Liver (tissue), 9 donors: ENCODE data around the gene MYL12B. TPM values are rescaled to one million over a fixed set of nuclear protein-coding genes. Genes with fewer than 3 reads are reported as not detected.

Source experiments
- DNase-seq: peaks from one replicate; pipeline ENCODE4 v3.0.0-alpha.2; 2017; ENCODE audit warnings: low spot score
- H3K27ac ChIP-seq, 2 donors: one replicate each; pipeline ENCODE4 v1.7.0; 2013; ENCODE audit warnings: inconsistent platforms in 2 of 2, low read length in 2 of 2, control low read depth in 1 of 2, low read depth in 1 of 2, mild to moderate bottlenecking in 1 of 2
- H3K27me3 ChIP-seq, 4 donors: one replicate each; pipeline versions ENCODE4 v1.6.1 to v1.7.0; 2013; ENCODE audit warnings: low read length in 3 of 4, inconsistent platforms in 1 of 4, mild to moderate bottlenecking in 1 of 4, moderate library complexity in 1 of 4; ENCODE audit not compliant: control insufficient read depth in 4 of 4, insufficient read depth in 4 of 4
- H3K36me3 ChIP-seq, 4 donors: one replicate each; pipeline versions ENCODE4 v1.6.1 to v1.7.0; 2013; ENCODE audit warnings: low read length in 3 of 4, mild to moderate bottlenecking in 3 of 4, low read depth in 1 of 4, moderate library complexity in 1 of 4; ENCODE audit not compliant: control insufficient read depth in 4 of 4, insufficient read depth in 3 of 4
- H3K4me1 ChIP-seq, 4 donors: one replicate each; pipeline versions ENCODE4 v1.6.1 to v1.7.0; 2013; ENCODE audit warnings: low read length in 3 of 4, mild to moderate bottlenecking in 3 of 4, moderate library complexity in 1 of 4; ENCODE audit not compliant: control insufficient read depth in 4 of 4, insufficient read depth in 4 of 4
- H3K4me3 ChIP-seq, 3 donors: one replicate each; pipeline versions ENCODE4 v1.6.1 to v1.7.0; 2013; ENCODE audit warnings: low read length in 3 of 3, control low read depth in 1 of 3, low read depth in 1 of 3, mild to moderate bottlenecking in 1 of 3
- H3K9ac ChIP-seq, 2 donors: one replicate each; pipeline ENCODE4 v1.7.0; 2013; ENCODE audit warnings: low read length in 2 of 2, mild to moderate bottlenecking in 2 of 2, moderate library complexity in 2 of 2, control low read depth in 1 of 2, low read depth in 1 of 2
- H3K9me3 ChIP-seq, 4 donors: one replicate each; pipeline versions ENCODE4 v1.6.1 to v1.7.0; 2013; ENCODE audit warnings: low read length in 3 of 4; ENCODE audit not compliant: control insufficient read depth in 4 of 4
- ATF3 ChIP-seq: IDR thresholded peaks from 2 replicates; pipeline ENCODE4 v1.6.1; 2016; ENCODE audit warnings: antibody characterized with exemption
- EGR1 ChIP-seq, 2 donors: IDR thresholded peaks; 2 replicates each; pipeline ENCODE4 v1.6.1; 2016 to 2018; ENCODE audit warnings: antibody characterized with exemption in 2 of 2, low read depth in 2 of 2
- FOXA1 ChIP-seq: IDR thresholded peaks from 2 replicates; pipeline ENCODE4 v1.6.1; 2016; ENCODE audit warnings: antibody characterized with exemption
- FOXA2 ChIP-seq: IDR thresholded peaks from 2 replicates; pipeline ENCODE4 v1.6.1; 2016; ENCODE audit warnings: antibody characterized with exemption
- GABPA ChIP-seq, 2 donors: IDR thresholded peaks in 1 of 2; conservative IDR thresholded peaks in 1 of 2; 2 replicates each; pipeline ENCODE4 v1.6.1; 2016; ENCODE audit warnings: antibody characterized with exemption in 2 of 2, mild to moderate bottlenecking in 1 of 2, moderate library complexity in 1 of 2
- HNF4A ChIP-seq, 2 donors: conservative IDR thresholded peaks; 2 replicates each; pipeline ENCODE4 v1.6.1; 2016; ENCODE audit warnings: antibody characterized with exemption in 2 of 2, mild to moderate bottlenecking in 2 of 2
- HNF4G ChIP-seq: IDR thresholded peaks from 2 replicates; pipeline ENCODE4 v1.6.1; 2016; ENCODE audit warnings: antibody characterized with exemption
- JUND ChIP-seq, 2 donors: IDR thresholded peaks; 2 replicates each; pipeline ENCODE4 v1.6.1; 2016; ENCODE audit warnings: antibody characterized with exemption in 2 of 2
- NR2F2 ChIP-seq: IDR thresholded peaks from 2 replicates; pipeline ENCODE4 v1.6.1; 2016; ENCODE audit warnings: antibody characterized with exemption
- RAD21 ChIP-seq, 2 donors: IDR thresholded peaks; 2 replicates each; pipeline ENCODE4 v1.6.1; 2016; ENCODE audit warnings: antibody characterized with exemption in 2 of 2, mild to moderate bottlenecking in 2 of 2
- REST ChIP-seq: IDR thresholded peaks from 2 replicates; pipeline ENCODE4 v1.6.1; 2016; ENCODE audit warnings: antibody characterized with exemption, mild to moderate bottlenecking
- RXRA ChIP-seq, 2 donors: IDR thresholded peaks; 2 replicates each; pipeline ENCODE4 v1.6.1; 2017 to 2018; ENCODE audit warnings: antibody characterized with exemption in 2 of 2, mild to moderate bottlenecking in 1 of 2
- SP1 ChIP-seq: IDR thresholded peaks from 2 replicates; pipeline ENCODE4 v1.6.1; 2018; ENCODE audit warnings: antibody characterized with exemption, mild to moderate bottlenecking
- TAF1 ChIP-seq: conservative IDR thresholded peaks from 2 replicates; pipeline ENCODE4 v1.6.1; 2016; ENCODE audit warnings: antibody characterized with exemption, mild to moderate bottlenecking
- YY1 ChIP-seq: IDR thresholded peaks from 2 replicates; pipeline ENCODE4 v1.6.1; 2016; ENCODE audit warnings: antibody characterized with exemption, mild to moderate bottlenecking
- WGBS: extraction: QIAGEN DNeasy Blood & Tissue Kit; methylation state at CpG from one replicate; pipeline ENCODE4 v1.1.7; 2013; 5-methylcytosine and 5-hydroxymethylcytosine counted together
- polyA plus RNA-seq, 2 donors: library from polyadenylated mRNA; stranded (reverse) in 1 of 2; unstranded in 1 of 2; fragments of 200-250 nt in 1 of 2; fragments of >200 nt in 1 of 2; fragmentation: Nextera tagmentation in 1 of 2; extraction: Ambion mirVana in 1 of 2; gene quantifications; one replicate each; pipeline versions ENCODE4 v1.2.1 to v1.2.3, GENCODE V29; 2013 to 2015
- total RNA-seq, 2 donors: library from RNA; depleted of rRNA; stranded (reverse); fragments of >200 nt; gene quantifications; one replicate each; pipeline ENCODE4 v1.2.3, GENCODE V29; 2014
- TF ChIP-seq, protein P1 (sequence below): IDR thresholded peaks from 2 replicates; pipeline ENCODE4 v1.6.1; 2016; ENCODE audit warnings: antibody characterized with exemption
- TF ChIP-seq, protein P2 (sequence below): fragments of 150-350 bp; IDR thresholded peaks from 2 replicates; pipeline ENCODE4 v1.5.1; 2017; ENCODE audit warnings: improper control_type of control experiment, low read depth, low read length; ENCODE audit not compliant: missing input control
- TF ChIP-seq, protein P3 (sequence below): IDR thresholded peaks from 2 replicates; pipeline ENCODE4 v1.6.1; 2016; ENCODE audit warnings: antibody characterized with exemption
- donor health status: healthy.
- donor health status: healthy.
- donor health status: healthy.
- donor health status: healthy.
- donor health status: healthy.

Gene MYL12B
- total and polyA plus RNA-seq, 4 donors: 106 to 303 (median 155) TPM

- DNase-seq: peak; percentile 94
- no peaks in the 10 kb centered on the region for H3K27me3 ChIP-seq
- H3K9ac ChIP-seq: peak within 1 kb of the TSS; percentile 97 to 98
- peak within 1 kb of the TSS; percentile 97 to 98 for H3K27ac ChIP-seq
- H3K36me3 ChIP-seq: no peaks in the 10 kb centered on the region
- under 1% methylated on average over 65 of the region's 65 CpGs for WGBS
- no peak for TF ChIP-seq RAD21 (IDR thresholded peaks at IDR 0.05)
- TF ChIP-seq, protein P1, sequence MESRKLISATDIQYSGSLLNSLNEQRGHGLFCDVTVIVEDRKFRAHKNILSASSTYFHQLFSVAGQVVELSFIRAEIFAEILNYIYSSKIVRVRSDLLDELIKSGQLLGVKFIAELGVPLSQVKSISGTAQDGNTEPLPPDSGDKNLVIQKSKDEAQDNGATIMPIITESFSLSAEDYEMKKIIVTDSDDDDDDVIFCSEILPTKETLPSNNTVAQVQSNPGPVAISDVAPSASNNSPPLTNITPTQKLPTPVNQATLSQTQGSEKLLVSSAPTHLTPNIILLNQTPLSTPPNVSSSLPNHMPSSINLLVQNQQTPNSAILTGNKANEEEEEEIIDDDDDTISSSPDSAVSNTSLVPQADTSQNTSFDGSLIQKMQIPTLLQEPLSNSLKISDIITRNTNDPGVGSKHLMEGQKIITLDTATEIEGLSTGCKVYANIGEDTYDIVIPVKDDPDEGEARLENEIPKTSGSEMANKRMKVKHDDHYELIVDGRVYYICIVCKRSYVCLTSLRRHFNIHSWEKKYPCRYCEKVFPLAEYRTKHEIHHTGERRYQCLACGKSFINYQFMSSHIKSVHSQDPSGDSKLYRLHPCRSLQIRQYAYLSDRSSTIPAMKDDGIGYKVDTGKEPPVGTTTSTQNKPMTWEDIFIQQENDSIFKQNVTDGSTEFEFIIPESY: peak; percentile 52
- TF ChIP-seq TAF1: peak; percentile 91
- peak; percentile 52 for TF ChIP-seq ATF3
- no peak for TF ChIP-seq HNF4G
- TF ChIP-seq SP1: peak; percentile 87
- TF ChIP-seq NR2F2: peak; percentile 86
- peak; percentile 87 to 93 for TF ChIP-seq EGR1 (IDR thresholded peaks at IDR 0.05; ENCODE audit: low read depth in 2 of 2)
- TF ChIP-seq FOXA2: no peak
- TF ChIP-seq FOXA1: peak; percentile 18
- TF ChIP-seq HNF4A (conservative IDR thresholded peaks at IDR 0.05): peak; percentile 40 to 55
- peak; percentile 88 for TF ChIP-seq REST
- TF ChIP-seq, protein P2, sequence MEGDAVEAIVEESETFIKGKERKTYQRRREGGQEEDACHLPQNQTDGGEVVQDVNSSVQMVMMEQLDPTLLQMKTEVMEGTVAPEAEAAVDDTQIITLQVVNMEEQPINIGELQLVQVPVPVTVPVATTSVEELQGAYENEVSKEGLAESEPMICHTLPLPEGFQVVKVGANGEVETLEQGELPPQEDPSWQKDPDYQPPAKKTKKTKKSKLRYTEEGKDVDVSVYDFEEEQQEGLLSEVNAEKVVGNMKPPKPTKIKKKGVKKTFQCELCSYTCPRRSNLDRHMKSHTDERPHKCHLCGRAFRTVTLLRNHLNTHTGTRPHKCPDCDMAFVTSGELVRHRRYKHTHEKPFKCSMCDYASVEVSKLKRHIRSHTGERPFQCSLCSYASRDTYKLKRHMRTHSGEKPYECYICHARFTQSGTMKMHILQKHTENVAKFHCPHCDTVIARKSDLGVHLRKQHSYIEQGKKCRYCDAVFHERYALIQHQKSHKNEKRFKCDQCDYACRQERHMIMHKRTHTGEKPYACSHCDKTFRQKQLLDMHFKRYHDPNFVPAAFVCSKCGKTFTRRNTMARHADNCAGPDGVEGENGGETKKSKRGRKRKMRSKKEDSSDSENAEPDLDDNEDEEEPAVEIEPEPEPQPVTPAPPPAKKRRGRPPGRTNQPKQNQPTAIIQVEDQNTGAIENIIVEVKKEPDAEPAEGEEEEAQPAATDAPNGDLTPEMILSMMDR: no peak
- peak; percentile 84 to 93 for TF ChIP-seq GABPA (IDR thresholded peaks at IDR 0.05 in 1 of 2, conservative IDR thresholded peaks at IDR 0.05 in 1 of 2)
- TF ChIP-seq, protein P3, sequence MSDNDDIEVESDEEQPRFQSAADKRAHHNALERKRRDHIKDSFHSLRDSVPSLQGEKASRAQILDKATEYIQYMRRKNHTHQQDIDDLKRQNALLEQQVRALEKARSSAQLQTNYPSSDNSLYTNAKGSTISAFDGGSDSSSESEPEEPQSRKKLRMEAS: peak; percentile 93
- TF ChIP-seq RXRA (IDR thresholded peaks at IDR 0.05): peak; percentile 30 to 44
- TF ChIP-seq JUND (IDR thresholded peaks at IDR 0.05): peak in 1 of 2 donors; percentile 56
- peak; percentile 68 for TF ChIP-seq YY1
- H3K4me1 ChIP-seq: peaks cover 2 to 28% (median 14%) of the 10 kb centered on the region in 4 donors
- peak within 1 kb of the TSS; percentile 84 to 97 (median 90) for H3K4me3 ChIP-seq
- no peaks in the 10 kb centered on the region for H3K9me3 ChIP-seq
These were observed 14.5 kb upstream of the MYL12B start, which contains the start of gene MYL12A for GRCh38 chr18:3247240-3248061. Gene MYL12A, plus strand, starts transcription at chr18:3247801. Its CDS starts 5,447 bp downstream, at chr18:3253248.
